ENCODE measurements around the gene PRRT1B.

- no peak for TF ChIP-seq POLR2AphosphoS5 (IDR thresholded peaks at IDR 0.05; ENCODE audit: low read depth, low read length)
- TF ChIP-seq TAF1 (IDR thresholded peaks at IDR 0.05; ENCODE audit: borderline replicate concordance, insufficient read depth, low read length), result no peak
- no peak for TF ChIP-seq REST (IDR thresholded peaks at IDR 0.05; ENCODE audit: insufficient read depth in 1 of 2, low read depth in 2 of 2, low read length in 2 of 2)
Measured at GRCh38 chr9:131594906-131595665, 49.8 kb downstream of the PRRT1B start.
